ENCODE results near the gene KCNQ2. TPM values are rescaled to one million over a fixed set of nuclear protein-coding genes. Genes with fewer than 3 reads are reported as not detected.

Gene KCNQ2
- total RNA-seq, 2 donors from 2014 or later: 1.8 to 3.0 TPM

GRCh38 chr20:63428906-63429575 lies 43.4 kb downstream of the KCNQ2 start:
- no peaks in the 10 kb centered on the region for H3K9me3 ChIP-seq
- no peaks in the 10 kb centered on the region for H3K4me1 ChIP-seq
- no peak overlapping the region for H3K27ac ChIP-seq
- TF ChIP-seq POLR2A (IDR thresholded peaks at IDR 0.05): no peak
- no peak for TF ChIP-seq CTCF (IDR thresholded peaks at IDR 0.05)
- H3K4me3 ChIP-seq: no peak overlapping the region
- intact Hi-C loops (cut with DNase I): no loop called here
- ATAC-seq (no peak), DNase-seq (no peak)
- H3K36me3 ChIP-seq (replicated peaks in 1 of 2; ENCODE audit: insufficient read depth in 1 of 2, low read depth in 2 of 2): no peaks in the 10 kb centered on the region
- H3K27me3 ChIP-seq: no peaks in the 10 kb centered on the region
- 59 to 64% methylated on average over 12 to 20 of the region's 20 CpGs for WGBS, 2 donors

GRCh38 chr20:63427724-63428330 lies 44.6 kb downstream of the KCNQ2 start:
- no peaks in the 10 kb centered on the region for H3K9me3 ChIP-seq
- H3K36me3 ChIP-seq (replicated peaks in 1 of 2; ENCODE audit: insufficient read depth in 1 of 2, low read depth in 2 of 2): no peaks in the 10 kb centered on the region
- H3K27me3 ChIP-seq: no peaks in the 10 kb centered on the region
- ATAC-seq: no peak
- no peak for TF ChIP-seq CTCF (IDR thresholded peaks at IDR 0.05)
- no peak for TF ChIP-seq POLR2A (IDR thresholded peaks at IDR 0.05)
- 72 to 74% methylated on average over 3 to 27 of the region's 27 CpGs for WGBS, 2 donors
- intact Hi-C loops (cut with DNase I): no loop called here
- H3K27ac ChIP-seq: no peak overlapping the region
- no peak for DNase-seq
- no peak overlapping the region for H3K4me3 ChIP-seq
- no peaks in the 10 kb centered on the region for H3K4me1 ChIP-seq

DNA sequence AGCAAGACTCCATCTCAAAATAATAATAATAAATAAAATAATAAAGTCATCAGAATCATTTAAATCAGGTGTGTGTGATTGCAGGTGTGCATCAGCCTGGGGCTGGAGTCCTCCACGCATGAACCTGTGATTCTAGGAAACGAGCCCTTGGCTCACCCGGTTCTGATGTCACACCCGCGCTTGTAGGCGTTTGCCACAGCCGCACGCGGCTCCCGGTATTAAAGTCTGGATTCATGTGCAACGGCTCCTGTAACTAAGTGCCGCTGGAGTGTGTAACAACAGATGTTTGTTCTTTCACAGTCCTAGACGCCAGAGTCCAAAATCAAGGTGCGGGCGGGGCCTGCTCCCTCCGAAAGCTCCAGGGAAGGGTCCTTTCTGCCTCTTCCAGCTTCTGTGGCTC lies 45.2 kb downstream of the KCNQ2 start:
- Histone ChIP-seq H3K36me3 (replicated peaks in 1 of 2; ENCODE audit: insufficient read depth in 1 of 2, low read depth in 2 of 2) (no peaks in the 10 kb centered on the region), H3K27me3 (no peaks in the 10 kb centered on the region), H3K4me1 (no peaks in the 10 kb centered on the region), H3K9me3 (no peaks in the 10 kb centered on the region), H3K27ac (no peak overlapping the region), H3K4me3 (no peak overlapping the region)
- no peak for ATAC-seq
- intact Hi-C loops (cut with DNase I): no loop called here
- no peak for TF ChIP-seq CTCF (IDR thresholded peaks at IDR 0.05)
- TF ChIP-seq POLR2A (IDR thresholded peaks at IDR 0.05): no peak
- no peak for DNase-seq
- 73 to 78% methylated on average over 16 of the region's 16 CpGs for WGBS, 2 donors

- Histone ChIP-seq H3K27me3 (no peaks in the 10 kb centered on the region), H3K4me3 (no peak overlapping the region), H3K27ac (no peak overlapping the region), H3K4me1 (no peaks in the 10 kb centered on the region), H3K9me3 (no peaks in the 10 kb centered on the region), H3K36me3 (replicated peaks in 1 of 2; ENCODE audit: insufficient read depth in 1 of 2, low read depth in 2 of 2) (no peaks in the 10 kb centered on the region)
- WGBS, 2 donors: 74 to 85% methylated on average over 9 to 27 of the region's 27 CpGs
- ATAC-seq: no peak
- intact Hi-C loops (cut with DNase I): no loop called here
- TF ChIP-seq CTCF (IDR thresholded peaks at IDR 0.05): no peak
- no peak for TF ChIP-seq POLR2A (IDR thresholded peaks at IDR 0.05)
- DNase-seq: no peak
Measured at GRCh38 chr20:63425846-63426485, 46.5 kb downstream of the KCNQ2 start.
